Omental fat pad (tissue), 4 donors: ENCODE data around the gene RYR1. TPM values are rescaled to one million over a fixed set of nuclear protein-coding genes. Genes with fewer than 3 reads are reported as not detected.
"Not testable (repeated sequence)": the region's sequence is repeated elsewhere in the genome, so short reads cannot be mapped to it uniquely, and the experiment has no call there.

Source experiments
- ATAC-seq: fragments of 150-250 bp; one replicate; pipeline ENCODE4 v1.9.1; 2016; ENCODE audit warnings: mild to moderate bottlenecking, moderate library complexity; ENCODE audit not compliant: low FRiP score
- DNase-seq: peaks from one replicate; pipeline ENCODE4 v3.0.0-alpha.2; 2019; ENCODE audit warnings: low spot score
- CTCF ChIP-seq, 3 donors: fragments of 450-650 bp; IDR thresholded peaks; one replicate each; pipeline ENCODE4 v1.5.1; 2016 to 2017; ENCODE audit warnings: antibody characterized with exemption in 3 of 3, mild to moderate bottlenecking in 3 of 3, moderate library complexity in 2 of 3
- total RNA-seq, 4 donors: library from RNA; depleted of rRNA; stranded (reverse); fragments of >200 nt; gene quantifications; one replicate each; pipeline ENCODE4 v1.1.0, GENCODE V29; 2016

Gene RYR1
- total RNA-seq, 4 donors from 2014 or later, result 1.9 to 3.6 (median 3.3) TPM

- no peak for DNase-seq
- TF ChIP-seq CTCF (IDR thresholded peaks at IDR 0.05), result no peak
- ATAC-seq, result no peak
These were observed 112.1 kb downstream of the RYR1 start for GRCh38 chr19:38545596-38545995.

DNA sequence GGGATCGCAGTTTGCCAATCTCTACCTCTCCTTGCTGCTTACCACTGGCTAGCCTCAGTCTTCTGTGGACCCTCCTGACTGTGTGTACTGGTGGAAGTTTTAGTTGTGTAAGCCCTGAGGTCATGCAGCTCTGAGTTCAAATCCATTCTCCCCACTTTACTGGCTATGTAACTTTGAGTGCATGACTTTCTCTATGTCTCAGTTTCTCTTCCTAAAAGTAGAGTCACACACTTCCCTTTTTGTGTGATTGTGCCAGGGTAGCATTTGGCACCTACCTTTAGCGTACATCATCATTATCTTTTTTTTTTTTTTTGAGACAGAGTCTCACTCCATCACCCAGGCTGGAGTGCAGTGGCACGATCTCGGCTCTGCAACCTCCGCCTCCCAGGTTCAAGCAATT is 113.9 kb downstream of the RYR1 start:
- TF ChIP-seq CTCF (IDR thresholded peaks at IDR 0.05), result no peak
- DNase-seq (no peak), ATAC-seq (no peak)

- DNase-seq (no peak), ATAC-seq (no peak)
These were observed 115.6 kb downstream of the RYR1 start for GRCh38 chr19:38549061-38549460.

GRCh38 chr19:38549942-38550341 is 116.5 kb downstream of the RYR1 start:
- TF ChIP-seq CTCF (IDR thresholded peaks at IDR 0.05), result no peak
- DNase-seq, result no peak
- ATAC-seq, result no peak

More at GRCh38 chr19:38549061-38549460, 115.6 kb downstream of the RYR1 start:
- no peak for TF ChIP-seq CTCF (IDR thresholded peaks at IDR 0.05)

DNA sequence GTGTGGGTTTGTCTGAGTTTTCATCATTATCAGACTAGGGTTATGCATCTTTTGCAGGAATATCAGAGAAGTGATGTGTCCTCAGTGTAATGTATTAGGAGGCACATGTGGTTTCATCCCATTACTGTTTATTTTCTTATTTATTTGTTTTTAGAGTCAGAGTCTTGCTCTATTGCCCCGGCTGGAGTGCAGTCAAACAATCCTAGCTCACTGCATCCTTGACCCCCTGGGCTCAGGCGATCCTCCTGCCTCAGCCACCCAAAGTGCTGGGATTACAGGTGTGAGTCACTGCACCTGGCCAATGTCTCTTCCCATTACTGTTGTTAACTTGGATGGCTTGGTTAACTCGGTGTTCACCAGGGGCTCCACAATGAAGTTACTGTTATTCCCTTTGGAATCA is 116.9 kb downstream of the RYR1 start:
- no peak for TF ChIP-seq CTCF (IDR thresholded peaks at IDR 0.05)
- no peak for ATAC-seq
- DNase-seq, result no peak

GRCh38 chr19:38551450-38551813 is 117.9 kb downstream of the RYR1 start:
- TF ChIP-seq CTCF (IDR thresholded peaks at IDR 0.05), result no peak
- DNase-seq (no peak), ATAC-seq (no peak)

DNA sequence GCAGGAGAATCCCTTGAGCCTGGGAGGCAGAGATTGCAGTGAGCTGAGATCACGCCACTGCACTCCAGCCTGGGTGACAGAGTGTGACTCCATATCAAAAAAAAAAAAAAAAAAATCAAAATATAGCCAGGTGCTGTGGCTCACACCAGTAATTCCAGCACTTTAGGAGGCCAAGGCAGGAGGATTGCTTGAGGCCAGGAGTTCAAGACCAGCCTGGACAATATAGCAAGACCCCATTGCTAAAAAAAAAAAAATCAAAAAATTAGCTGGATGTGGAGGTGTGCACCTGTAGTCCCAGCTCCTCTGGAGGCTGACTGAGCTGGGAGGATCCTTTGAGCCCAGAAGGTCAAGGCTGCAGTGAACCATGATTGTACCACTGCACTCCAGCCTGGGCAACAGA is 119.7 kb downstream of the RYR1 start:
- ATAC-seq, DNase-seq: not testable (repeated sequence)

DNA sequence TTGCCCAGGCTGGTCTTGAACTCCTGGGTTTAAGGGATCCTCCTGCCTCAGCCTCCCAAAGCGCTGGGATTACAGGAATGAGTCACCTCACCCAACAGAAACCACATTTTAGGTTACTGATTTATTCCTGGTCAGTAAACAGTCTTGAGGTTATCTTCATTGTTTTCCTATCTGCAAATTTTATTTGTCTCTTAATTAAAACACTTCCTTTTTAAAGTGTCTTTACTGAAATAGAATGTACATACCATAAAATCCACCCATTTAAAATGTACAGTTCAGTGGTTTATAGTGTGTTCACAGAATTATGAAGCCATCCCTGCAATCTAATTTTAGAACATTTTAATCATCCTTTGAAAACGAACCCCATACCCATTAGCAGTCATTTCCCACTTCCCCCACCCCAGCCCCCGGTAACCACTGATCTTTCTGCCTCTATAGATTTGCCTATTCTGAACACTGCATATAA is 121.2 kb downstream of the RYR1 start:
- no peak for TF ChIP-seq CTCF (IDR thresholded peaks at IDR 0.05)
- no peak for DNase-seq
- no peak for ATAC-seq
